Measurements from ENCODE around the gene POLE2. TPM values are rescaled to one million over a fixed set of nuclear protein-coding genes. Genes with fewer than 3 reads are reported as not detected.

The POLE2 gene
- total and polyA plus RNA-seq, 2 of the 13 experiments (the other 11 are each of a cell fraction or from before 2014, with no cell fraction given), result 16.6 to 37.0 TPM

DNA sequence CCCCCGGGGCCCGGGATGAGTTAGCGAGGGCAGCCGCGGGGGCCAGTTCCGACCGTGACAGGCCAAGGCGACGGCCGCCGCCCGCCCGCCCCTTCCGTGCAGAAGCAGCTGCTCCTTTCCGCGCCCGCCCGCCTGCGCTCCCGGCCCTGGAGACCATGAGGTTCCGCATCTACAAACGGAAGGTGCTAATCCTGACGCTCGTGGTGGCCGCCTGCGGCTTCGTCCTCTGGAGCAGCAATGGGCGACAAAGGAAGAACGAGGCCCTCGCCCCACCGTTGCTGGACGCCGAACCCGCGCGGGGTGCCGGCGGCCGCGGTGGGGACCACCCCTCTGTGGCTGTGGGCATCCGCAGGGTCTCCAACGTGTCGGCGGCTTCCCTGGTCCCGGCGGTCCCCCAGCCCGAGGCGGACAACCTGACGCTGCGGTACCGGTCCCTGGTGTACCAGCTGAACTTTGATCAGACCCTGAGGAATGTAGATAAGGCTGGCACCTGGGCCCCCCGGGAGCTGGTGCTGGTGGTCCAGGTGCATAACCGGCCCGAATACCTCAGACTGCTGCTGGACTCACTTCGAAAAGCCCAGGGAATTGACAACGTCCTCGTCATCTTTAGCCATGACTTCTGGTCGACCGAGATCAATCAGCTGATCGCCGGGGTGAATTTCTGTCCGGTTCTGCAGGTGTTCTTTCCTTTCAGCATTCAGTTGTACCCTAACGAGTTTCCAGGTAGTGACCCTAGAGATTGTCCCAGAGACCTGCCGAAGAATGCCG, 66.7 kb downstream of the POLE2 start (continued):
- TF ChIP-seq BCL3 (CRISPR knock-in tag; IDR thresholded peaks at IDR 0.05), result peak; percentile 62; the same call in 1 of the 2 replicates
- TF ChIP-seq ETS1 (CRISPR knock-in tag; IDR thresholded peaks at IDR 0.05), result no peak
- 0 out of 4 replicates have a peak, but pooled peaks of 1 of the 2 experiments have one; percentile 3 for TF ChIP-seq HMGXB4 (CRISPR knock-in tag; IDR thresholded peaks at IDR 0.05; ENCODE audit: borderline replicate concordance in 1 of 2, low read depth in 1 of 2)
- TF ChIP-seq GATA4 (IDR thresholded peaks at IDR 0.05; ENCODE audit: borderline replicate concordance, low read depth), result no peak
- TF ChIP-seq HNF4G (IDR thresholded peaks at IDR 0.05; ENCODE audit: borderline replicate concordance, low read depth, low read length), result peak; percentile 55; the same call in 1 of the 2 replicates
- no peak for TF ChIP-seq HNF4G (CRISPR knock-in tag; IDR thresholded peaks at IDR 0.05; ENCODE audit: borderline replicate concordance, low read depth)
- TF ChIP-seq KLF6 (CRISPR knock-in tag; IDR thresholded peaks at IDR 0.05), result no peak
- peak; percentile 80 for TF ChIP-seq AGO2 (optimal IDR thresholded peaks at IDR 0.05; ENCODE audit: low read depth, low read length)
- no peak for TF ChIP-seq PREB (CRISPR knock-in tag; IDR thresholded peaks at IDR 0.05)
- no peak for TF ChIP-seq SOX6 (IDR thresholded peaks at IDR 0.05)
- TF ChIP-seq SOX6 (CRISPR knock-in tag; IDR thresholded peaks at IDR 0.05), result 0 out of 2 replicates have a peak, but pooled peaks have one; percentile 1
- TF ChIP-seq, protein P1, sequence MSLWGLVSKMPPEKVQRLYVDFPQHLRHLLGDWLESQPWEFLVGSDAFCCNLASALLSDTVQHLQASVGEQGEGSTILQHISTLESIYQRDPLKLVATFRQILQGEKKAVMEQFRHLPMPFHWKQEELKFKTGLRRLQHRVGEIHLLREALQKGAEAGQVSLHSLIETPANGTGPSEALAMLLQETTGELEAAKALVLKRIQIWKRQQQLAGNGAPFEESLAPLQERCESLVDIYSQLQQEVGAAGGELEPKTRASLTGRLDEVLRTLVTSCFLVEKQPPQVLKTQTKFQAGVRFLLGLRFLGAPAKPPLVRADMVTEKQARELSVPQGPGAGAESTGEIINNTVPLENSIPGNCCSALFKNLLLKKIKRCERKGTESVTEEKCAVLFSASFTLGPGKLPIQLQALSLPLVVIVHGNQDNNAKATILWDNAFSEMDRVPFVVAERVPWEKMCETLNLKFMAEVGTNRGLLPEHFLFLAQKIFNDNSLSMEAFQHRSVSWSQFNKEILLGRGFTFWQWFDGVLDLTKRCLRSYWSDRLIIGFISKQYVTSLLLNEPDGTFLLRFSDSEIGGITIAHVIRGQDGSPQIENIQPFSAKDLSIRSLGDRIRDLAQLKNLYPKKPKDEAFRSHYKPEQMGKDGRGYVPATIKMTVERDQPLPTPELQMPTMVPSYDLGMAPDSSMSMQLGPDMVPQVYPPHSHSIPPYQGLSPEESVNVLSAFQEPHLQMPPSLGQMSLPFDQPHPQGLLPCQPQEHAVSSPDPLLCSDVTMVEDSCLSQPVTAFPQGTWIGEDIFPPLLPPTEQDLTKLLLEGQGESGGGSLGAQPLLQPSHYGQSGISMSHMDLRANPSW (CRISPR knock-in tag; IDR thresholded peaks at IDR 0.05; ENCODE audit: borderline replicate concordance), result no peak
- no peak for TF ChIP-seq MAFG (CRISPR knock-in tag; IDR thresholded peaks at IDR 0.05)
- no peak for TF ChIP-seq CREB1 (IDR thresholded peaks at IDR 0.05)
- TF ChIP-seq CREB1 (CRISPR knock-in tag; IDR thresholded peaks at IDR 0.05), result no peak
- no peak for TF ChIP-seq EZH2 (conservative IDR thresholded peaks at IDR 0.05; ENCODE audit: low read depth, low read length)
- TF ChIP-seq ZNF598 (CRISPR knock-in tag; IDR thresholded peaks at IDR 0.05; ENCODE audit: borderline replicate concordance), result peak; percentile 22; the same call in 1 of the 2 replicates
- no peak for TF ChIP-seq YEATS4 (CRISPR knock-in tag; IDR thresholded peaks at IDR 0.05; ENCODE audit: borderline replicate concordance)
- TF ChIP-seq AGO1 (IDR thresholded peaks at IDR 0.05; ENCODE audit: low read depth, low read length, poor library complexity, severe bottlenecking), result no peak
